RKO (cell line): ENCODE data around the gene LRRC32.

Source experiments
- DNase-seq: peaks from one replicate; pipeline ENCODE4 v3.0.0-alpha.2; 2016; ENCODE audit warnings: low spot score

Gene LRRC32

GRCh38 chr11:76678321-76678720, 7.8 kb upstream of the LRRC32 start:
- DNase-seq: no peak

DNA sequence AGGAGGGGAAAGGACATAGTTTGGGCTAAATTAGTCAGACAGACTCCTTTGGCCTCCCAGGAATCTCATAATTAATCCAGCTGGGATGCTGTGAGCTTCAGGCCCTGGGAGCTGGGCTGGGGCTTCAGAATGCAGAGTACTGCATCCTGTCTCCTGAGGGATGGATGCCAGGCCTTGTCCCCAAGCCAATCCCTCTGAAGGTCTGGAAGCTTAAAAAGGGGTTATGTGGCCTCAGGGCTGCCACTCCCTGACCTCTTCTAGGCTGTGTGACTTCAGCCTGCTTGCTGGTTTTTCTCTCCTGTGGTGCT, 6.9 kb upstream of the LRRC32 start:
- no peak for DNase-seq

DNA sequence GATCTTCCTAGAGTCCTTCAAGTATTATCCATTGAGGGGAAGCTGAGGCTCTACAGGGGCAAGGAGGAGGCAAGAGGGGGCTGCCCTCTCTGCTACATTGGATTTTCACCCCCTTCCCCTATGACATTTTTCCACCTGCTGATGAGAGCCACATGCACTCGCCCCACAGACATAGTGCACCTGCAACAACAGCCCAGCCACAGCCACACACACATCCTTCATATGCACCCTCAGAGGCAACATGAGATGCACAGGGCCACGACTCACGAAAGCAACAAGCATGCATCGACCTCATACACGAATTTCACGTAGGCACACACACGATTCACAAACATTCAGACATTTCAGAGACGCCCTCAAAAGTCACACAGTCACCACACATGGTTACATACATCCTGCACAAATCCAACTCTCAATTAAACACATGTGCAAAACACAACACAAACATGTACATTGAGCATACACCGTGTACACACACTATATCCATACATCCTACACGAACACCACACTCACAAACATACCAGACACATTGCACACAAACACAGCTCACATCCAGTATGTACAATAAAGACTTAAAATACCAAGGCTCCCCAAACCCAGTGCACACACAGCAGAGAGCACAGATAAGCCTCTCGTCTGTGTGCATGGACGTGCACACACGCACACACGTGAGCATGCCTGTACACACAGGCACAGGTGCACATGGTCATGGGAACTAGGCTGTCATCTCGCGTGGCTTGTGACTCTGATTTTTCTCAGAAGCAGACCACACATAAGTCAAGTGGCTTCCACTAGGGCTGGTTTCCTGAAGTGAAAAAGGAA, 6.3 kb upstream of the LRRC32 start:
- no peak for DNase-seq

DNA sequence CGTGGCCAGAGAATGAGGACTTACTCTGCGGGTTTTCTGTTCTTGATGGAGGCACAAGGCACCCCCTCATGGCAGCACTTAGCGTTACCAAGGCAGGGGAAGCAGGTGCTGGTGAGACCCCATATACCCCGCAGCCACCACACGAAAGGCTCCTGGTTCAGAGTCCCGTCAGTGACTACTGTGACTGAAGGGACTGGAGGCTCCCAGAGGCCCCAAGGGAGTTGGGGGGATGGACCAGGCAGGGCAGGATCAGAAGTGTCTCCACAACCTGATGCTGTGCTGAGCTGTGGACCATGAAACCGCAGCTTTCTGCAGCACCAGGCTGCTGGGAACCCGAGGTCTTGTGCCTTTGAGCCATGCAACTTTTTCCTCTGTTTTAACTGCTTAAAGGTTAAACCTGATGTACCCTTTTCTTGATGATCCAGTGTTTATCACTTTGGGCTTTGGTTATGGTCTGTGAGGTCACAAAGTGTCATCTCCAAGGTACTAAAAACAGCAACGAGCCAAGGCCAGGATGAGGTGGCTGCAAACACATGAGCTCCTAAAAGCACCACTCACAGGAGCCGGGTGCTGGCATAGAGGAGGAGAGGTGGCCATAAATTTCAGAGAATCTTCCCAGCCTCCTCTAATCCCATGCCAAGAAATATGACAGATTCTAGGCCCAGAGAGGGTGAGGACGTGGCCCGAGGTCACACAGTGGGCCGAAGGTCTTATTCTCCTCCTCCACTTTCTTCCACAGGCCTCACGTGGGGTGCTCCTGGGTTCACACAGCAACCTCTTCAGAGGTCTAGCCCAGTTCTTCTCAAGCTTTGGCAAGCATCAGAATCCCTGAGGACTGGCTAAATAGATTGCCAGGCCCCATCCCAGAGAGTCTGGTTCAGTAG, 4.2 kb upstream of the LRRC32 start:
- DNase-seq: no peak

DNA sequence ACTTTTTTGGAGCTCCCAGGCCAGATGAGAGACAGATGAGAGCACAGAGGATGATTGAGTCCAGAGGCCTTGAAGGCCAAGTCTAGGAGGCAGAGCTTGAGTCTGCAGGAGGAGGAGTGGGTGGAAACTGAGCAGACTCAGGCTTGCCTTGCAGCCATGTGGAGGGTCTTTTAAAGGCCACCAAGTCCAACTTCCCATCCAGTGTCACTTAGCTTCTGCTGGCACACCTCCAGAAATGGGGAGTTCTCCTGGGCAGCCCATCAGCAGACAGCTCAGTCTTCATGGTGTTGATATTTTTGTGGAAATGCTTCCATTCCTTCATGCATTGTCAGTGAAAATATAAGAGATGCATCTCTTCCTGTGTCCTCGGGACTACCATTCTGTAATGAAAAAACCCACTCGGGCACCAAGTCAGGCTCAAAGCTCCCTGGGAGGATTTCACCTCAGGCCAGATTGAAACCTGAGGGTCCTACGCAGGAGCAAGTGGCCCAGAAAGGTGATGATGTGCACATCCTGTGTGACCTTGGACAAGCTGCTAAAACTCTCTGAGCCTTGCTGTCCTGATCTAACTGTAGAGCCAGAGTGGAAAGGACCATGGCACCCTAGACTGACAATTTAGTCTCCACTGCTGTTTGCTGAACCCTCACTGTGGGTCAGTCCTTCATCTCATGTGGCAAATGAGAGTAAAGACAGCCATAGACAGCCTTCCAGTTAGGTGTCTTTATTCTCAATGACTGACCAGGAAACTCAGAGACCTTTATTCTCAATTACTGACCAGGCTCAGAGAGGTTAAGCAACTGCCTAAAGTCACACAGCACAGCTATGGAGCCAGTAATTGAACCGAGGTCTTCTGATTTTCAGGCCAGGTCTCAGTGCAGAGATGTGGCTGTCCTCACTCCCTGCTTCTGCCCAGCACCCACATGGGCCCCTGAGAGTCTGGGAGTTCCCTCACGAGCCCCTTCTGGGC, 2.9 kb upstream of the LRRC32 start:
- no peak for DNase-seq

DNA sequence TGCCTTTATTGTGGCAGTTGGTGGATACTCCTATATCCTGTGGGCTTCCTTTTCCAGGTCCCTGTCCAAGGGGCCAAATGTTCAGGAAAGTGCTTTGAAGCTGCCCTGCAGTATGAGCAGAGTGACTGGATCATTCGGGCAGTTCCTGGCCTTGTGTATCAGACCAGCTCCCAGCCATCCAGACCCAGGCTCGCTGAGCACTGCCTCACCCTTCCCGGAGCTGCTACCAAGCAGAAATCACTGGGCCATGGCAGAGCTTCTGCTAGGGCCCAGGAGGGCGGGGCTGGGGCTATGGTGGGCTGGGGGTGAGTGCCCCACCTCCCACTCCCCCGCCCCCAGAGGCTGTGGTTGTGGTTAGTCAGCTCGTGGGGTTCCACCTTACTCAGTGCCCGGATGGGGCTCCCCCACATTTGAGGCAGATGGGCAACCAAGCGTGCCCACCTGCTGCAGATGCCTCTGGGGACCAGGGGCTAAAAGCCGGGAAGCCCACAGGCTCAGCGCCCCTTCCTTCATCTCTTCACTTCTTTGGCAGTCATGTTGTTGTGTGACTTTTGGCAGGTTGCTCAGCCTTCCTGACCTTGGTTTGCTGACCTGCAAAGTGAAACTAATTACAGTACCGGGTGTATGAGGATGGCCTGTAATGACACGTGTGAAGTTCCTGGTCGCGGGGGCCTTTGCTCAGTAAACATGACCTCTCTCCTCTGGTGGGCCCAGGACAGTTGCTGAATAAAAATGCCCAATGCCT, 2.1 kb upstream of the LRRC32 start:
- no peak for DNase-seq

DNA sequence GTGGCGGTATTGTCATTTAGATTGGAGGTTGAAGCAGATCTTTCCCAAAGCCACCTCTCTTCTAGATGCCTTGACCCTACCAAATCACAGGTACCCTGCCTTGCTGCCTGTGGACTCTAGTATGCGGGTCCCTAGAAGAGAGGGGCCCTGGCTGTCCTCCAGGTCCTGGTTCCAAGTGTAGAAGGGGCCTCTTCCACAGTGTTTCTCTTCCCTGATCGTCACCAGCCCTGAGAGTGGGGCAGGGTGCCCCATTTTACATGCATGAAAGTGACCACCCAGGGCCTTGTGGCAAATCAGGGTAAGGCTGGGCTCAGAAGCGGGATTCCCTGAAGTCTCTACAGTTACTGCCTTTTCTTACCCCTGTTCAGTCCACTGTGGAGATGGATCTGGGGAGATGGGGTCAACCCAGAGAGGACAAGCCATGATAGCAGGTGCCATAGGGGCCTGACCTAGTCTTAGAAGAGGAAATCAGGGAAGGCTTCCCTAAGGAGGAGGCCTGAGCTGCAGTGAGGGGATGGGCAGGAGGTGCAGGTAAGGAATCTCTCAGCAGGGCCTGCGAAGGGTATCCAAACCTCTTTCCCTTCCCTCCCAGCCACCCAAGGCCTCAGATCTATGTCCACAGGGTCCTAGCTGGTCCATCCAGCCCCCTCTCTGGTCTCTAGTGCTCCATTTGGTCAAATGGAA, 1.2 kb upstream of the LRRC32 start:
- no peak for DNase-seq

GRCh38 chr11:76671237-76671592, 668 bp upstream of the LRRC32 start:
- DNase-seq: no peak

DNA sequence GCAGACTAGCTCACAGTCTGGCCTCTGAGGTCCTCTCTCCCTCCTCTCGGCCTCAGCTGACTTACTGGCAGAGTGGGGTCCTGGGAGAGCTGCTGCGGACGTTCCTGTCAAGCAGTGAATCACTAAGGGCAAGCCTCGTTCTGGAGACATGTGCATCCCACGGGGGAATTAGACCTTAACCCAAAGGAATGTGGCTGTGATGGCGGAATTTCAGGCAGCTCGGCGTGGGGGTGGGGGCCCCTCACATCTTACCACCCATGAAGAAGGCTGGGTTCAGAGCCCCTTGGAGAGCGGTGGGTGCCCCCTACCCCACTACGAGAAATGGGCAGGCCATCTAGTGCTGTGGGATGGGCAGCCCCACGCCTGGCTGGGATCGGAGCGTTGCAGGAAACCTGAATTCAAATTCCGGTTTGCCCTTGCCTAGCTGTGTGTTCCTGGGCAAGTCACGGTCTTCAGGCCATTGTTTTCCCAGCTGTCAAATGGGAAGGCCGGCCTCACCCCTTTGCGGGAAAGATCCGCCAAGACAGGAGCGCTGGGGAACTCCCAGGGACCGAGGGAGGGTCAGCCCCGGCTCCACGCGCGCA, 554 bp downstream of the LRRC32 start:
- DNase-seq: no peak

GRCh38 chr11:76668362-76669155, 2.0 kb downstream of the LRRC32 start:
- no peak for DNase-seq

GRCh38 chr11:76667856-76668255, 2.7 kb downstream of the LRRC32 start:
- DNase-seq: no peak

GRCh38 chr11:76667271-76667818, 3.2 kb downstream of the LRRC32 start:
- DNase-seq: no peak

DNA sequence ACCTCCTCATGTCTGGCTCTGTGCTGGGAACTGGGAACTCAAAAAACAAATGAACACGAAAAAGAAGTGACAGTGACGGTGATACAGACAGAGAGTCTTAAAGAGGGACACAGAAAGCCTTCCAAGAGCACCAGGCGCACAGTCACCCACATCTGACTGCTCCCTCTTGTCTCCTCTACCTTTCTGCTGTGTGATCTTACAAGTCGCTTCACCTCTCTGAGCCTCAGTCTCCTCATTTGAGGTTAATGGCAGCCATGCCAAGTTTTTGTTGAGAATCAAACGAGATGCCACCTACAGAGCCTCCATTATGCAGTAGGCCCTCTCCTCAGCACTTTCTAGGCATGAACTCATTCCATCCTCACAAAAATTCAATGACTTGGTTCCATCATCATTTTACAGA, 3.7 kb downstream of the LRRC32 start:
- DNase-seq: no peak

GRCh38 chr11:76666408-76666807, 4.1 kb downstream of the LRRC32 start:
- DNase-seq: no peak

- DNase-seq: no peak
These were observed 4.6 kb downstream of the LRRC32 start for GRCh38 chr11:76665921-76666351.

DNA sequence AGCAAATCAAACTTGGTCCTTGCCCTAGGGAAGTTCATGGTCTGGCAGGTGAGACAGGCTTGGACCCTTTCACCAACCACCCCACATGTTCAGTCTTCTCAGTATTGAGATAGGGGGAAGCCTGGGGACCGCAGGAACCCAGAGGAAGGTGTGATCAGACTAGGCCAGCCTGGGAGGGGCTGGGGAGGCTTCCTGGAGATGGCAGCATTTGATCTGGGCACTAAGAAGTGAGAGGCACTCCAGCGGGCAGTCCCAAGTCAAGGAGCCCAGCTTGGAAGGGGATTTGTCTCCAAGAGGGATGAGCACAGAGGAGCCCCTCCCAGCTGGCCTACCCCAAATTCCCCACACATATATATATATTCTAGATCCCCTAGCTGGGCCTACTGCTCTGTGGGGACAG, 5.4 kb downstream of the LRRC32 start:
- no peak for DNase-seq

DNA sequence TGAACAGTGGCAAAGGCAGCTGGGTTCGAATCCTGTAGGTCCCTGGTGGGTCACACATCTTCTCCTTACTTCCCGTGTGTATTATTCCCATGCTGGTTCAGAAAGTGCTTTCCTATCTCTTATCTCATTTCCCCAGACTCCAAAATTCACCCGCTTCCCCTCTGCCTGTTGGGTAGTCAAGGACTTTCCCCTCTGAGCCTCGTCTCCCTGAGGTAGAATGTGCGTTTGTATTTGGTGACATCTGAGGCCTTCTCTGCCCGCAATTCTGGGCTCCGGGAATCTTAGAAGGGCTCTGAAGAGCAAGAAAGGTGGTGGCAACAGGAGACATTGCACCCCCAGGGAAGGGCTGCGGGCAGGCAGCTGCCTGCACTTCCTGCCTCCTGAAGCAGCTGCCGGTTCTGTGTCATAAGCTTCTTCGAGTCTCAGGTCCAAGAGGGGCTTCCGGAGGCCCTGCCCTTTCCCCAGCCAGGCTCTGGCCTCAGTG, 5.9 kb downstream of the LRRC32 start:
- DNase-seq: no peak

DNA sequence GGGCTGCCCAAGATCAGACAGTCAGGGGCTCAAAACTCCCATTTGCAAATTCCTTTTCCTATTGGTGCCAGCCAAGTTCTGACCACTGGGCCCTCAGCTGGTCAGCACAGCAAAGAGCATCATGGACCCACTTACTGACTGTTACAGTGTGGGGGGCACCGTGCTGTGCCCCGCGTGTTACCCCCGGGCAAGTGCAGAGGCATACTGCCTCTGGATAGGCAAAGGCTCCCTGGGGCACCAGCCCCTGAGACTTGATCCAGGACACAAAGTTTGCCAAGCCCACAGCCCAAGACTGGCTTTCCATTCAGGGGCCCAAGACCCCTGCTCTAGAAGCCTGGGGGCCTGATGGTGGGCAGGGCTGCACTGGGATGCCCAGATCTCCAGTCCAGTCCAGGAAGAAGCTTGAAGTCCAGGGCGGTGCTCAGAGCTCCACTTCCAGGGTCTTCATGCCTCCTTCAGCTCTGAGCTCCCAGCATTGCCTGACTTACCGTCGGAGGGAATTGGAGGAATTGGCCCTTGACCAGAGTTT, 6.6 kb downstream of the LRRC32 start:
- DNase-seq: no peak

GRCh38 chr11:76663486-76663810, 7.1 kb downstream of the LRRC32 start:
- no peak for DNase-seq
